IMR-90 (cell line): Measurements from ENCODE around the gene ZNF688.

ENCODE experiments used
- CHD1 ChIP-seq: IDR thresholded peaks from 2 replicates; pipeline ENCODE4 v1.6.1; 2012; ENCODE audit warnings: low read depth, low read length, improper control_type of control experiment
- CTCF ChIP-seq: conservative IDR thresholded peaks from 2 replicates; pipeline ENCODE4 v1.5.1; 2012; ENCODE audit warnings: mild to moderate bottlenecking, low read depth, low read length, improper control_type of control experiment
- ELK1 ChIP-seq: fragments of 150-350 bp; IDR thresholded peaks from 2 replicates; pipeline ENCODE4 v1.6.1; 2016; ENCODE audit warnings: low read depth, mild to moderate bottlenecking, low read length, moderate library complexity, borderline replicate concordance
- MXI1 ChIP-seq: IDR thresholded peaks from 2 replicates; pipeline ENCODE4 v1.6.1; 2012; ENCODE audit warnings: low read depth, mild to moderate bottlenecking, low read length, moderate library complexity, borderline replicate concordance
- POLR2A ChIP-seq: IDR thresholded peaks from 2 replicates; pipeline ENCODE4 v1.6.1; 2012; ENCODE audit warnings: mild to moderate bottlenecking, low read depth, low read length
- RAD21 ChIP-seq: IDR thresholded peaks from 2 replicates; pipeline ENCODE4 v1.6.1; 2012; ENCODE audit warnings: low read length, improper control_type of control experiment
- RFX5 ChIP-seq: IDR thresholded peaks from 2 replicates; pipeline ENCODE4 v1.8.0; 2012; ENCODE audit warnings: low read depth, mild to moderate bottlenecking, low read length, moderate library complexity
- USF2 ChIP-seq: fragments of 150-350 bp; IDR thresholded peaks from 2 replicates; pipeline ENCODE4 v1.6.1; 2017; ENCODE audit warnings: mild to moderate bottlenecking, antibody characterized with exemption, low read length, low read depth

- no peak for TF ChIP-seq CTCF
- TF ChIP-seq POLR2A = no peak
- no peak for TF ChIP-seq RFX5
- no peak for TF ChIP-seq MXI1
- no peak for TF ChIP-seq ELK1
- no peak for TF ChIP-seq RAD21
- TF ChIP-seq USF2 = no peak
- TF ChIP-seq CHD1 = no peak
These were observed 34.5 kb upstream of the ZNF688 start for GRCh38 chr16:30606004-30606403.
